Measurements from ENCODE around the gene C1QTNF1.
"Not testable (repeated sequence)": the region's sequence is repeated elsewhere in the genome, so short reads cannot be mapped to it uniquely, and the experiment has no call there.

Gene C1QTNF1

DNA sequence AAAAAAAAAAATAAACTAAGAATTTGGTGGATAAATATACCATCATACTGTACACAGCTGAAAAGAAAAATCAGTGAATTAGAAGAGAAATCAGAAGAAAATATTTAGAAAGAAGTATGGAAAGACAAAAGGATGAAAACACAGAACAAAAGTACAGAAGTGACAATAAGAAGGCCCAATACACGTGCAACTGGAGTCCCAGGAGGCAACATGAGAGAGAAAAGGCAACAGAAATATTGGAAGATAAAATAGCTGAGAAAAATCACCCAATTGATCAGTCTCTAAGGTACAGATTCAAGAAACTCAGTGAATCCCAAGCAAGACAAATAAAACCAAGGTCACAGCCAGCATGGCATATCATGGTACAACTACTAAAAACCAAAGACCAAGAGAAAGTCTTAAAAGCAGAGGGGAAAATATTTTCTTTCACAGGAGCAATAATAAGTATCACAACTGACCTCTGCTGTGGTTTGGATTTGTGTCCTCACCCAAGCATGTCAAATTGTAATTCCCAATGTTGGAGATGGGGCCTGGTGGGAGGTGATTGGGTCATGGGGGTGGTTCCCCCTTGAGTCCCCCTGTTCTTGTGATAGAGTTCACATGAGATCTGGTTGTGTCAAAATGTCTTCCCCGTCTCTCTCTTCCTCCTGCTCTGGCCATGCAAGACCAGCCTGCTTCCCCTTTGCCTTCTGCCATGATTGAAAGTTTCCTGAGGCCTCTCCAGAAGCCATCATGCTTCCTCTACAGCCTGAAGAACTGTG, 30.4 kb downstream of the C1QTNF1 start:
- DNase-seq (ENCODE audit: low read depth), result no peak

- DNase-seq (ENCODE audit: low read depth), result no peak
These were observed 31.2 kb downstream of the C1QTNF1 start for GRCh38 chr17:79055197-79055596.

GRCh38 chr17:79057737-79058385, 33.9 kb downstream of the C1QTNF1 start:
- no peak for DNase-seq (ENCODE audit: low read depth)

GRCh38 chr17:79062691-79063090, 38.7 kb downstream of the C1QTNF1 start:
- DNase-seq (ENCODE audit: low read depth), result no peak

- no peak for DNase-seq (ENCODE audit: low read depth)
These were observed 40.1 kb downstream of the C1QTNF1 start for GRCh38 chr17:79064026-79064425.

- peak; percentile 26 for DNase-seq (ENCODE audit: low read depth)
These were observed 41.2 kb downstream of the C1QTNF1 start for GRCh38 chr17:79065105-79065670.

GRCh38 chr17:79066963-79067362, 43.0 kb downstream of the C1QTNF1 start:
- DNase-seq (ENCODE audit: low read depth), result no peak

GRCh38 chr17:79070266-79070880, 46.4 kb downstream of the C1QTNF1 start:
- no peak for DNase-seq (ENCODE audit: low read depth)

DNA sequence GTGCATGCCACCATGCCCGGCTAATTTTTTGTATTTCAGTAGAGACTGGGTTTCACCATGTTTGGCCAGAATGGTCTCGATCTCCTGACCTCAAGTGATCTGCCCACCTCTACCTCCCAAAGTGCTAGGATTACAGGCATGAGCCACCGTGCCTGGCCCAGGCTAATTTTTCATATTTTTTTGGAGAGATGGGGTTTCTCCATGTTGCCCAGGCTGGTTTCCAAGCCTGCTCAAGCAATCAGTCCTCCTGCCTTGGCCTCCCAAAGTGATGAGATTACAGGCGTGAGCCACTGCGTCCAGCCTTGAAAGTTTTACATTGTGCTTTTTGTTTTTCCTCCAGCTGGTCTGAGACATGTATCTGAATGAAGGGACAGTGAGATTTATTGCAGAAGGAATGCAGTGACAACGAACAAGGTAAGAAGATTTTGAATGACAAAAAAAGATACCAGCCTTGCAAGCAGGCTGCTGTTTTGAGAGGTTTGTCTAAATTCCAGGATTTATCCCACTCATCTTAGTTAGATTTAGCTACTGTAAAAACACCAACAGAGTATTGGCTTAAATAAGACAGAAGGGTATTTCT, 47.3 kb downstream of the C1QTNF1 start:
- no peak for DNase-seq (ENCODE audit: low read depth)

DNA sequence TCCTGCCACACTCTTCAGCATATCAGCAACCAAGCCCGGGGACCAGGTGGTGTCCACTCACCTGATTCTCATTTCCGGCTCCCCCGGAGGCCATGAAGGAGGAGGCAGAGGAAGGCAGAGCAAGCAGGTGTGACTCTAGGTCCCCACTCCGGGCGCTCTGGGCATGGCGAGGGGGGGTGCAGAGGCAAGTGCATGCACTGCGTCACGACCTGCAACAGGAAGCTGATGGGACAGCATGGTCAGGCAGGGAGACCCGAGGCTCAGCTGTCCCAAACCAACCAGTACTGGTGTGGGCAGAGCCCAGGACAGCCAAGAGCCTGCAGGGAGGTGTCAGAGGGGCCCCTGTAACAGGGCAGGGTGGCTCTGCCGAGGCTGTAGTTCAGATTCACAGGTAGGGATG, 48.6 kb downstream of the C1QTNF1 start:
- no peak for DNase-seq (ENCODE audit: low read depth)

DNA sequence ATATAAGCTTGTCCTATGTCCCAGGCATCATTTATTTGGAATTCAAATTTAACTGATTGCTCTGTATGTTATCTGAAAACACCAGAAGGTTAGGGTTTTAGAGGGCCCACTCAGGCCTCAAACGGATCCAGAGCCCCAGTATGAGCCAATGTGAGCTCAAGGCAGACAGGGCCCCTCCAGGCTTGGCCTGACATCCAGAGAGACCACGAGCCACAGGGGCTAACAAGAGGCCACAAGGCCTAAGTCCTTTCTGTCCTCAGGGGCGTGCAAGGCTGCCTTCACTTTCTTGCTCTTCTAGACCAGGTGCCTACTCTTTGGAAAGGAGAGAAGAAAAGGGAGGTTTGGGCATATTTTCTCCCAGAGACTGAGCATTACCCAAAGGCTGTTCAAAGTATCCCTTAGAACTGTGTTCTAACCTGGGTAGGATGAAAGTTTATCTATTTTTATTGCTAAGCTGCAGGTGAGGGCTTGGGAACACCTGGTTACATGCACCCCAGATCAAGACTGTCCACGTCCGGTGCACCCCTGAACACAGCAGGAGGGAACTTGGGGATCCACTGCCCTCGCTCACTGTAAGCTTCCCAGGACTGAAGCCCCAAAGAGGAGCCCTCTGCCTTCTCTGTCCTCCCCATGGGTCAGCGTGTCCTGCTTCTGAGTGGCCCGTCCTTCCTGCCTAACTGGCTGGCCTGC, 49.2 kb downstream of the C1QTNF1 start:
- DNase-seq (ENCODE audit: low read depth), result no peak

DNA sequence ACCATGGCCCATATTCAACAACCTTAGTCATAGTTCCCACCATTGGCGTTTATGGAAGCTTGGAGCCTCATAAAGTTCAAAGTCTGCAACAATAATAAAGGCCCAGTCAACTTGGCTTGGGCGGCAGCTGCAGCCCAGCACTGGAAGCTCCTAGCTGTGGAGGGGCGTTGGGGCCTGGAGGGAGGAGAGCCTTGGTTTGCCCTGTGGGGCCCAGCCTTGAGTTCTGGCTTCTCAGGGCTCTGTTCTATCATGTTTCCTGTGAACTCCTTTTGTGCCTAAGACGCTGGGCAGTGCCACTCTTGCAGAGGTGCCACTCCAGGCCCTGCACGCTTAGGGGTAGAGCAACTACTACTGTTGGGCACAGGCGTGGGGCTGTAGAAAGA, 49.7 kb downstream of the C1QTNF1 start:
- no peak for DNase-seq (ENCODE audit: low read depth)

- not testable (repeated sequence) for DNase-seq (ENCODE audit: low read depth)
These were observed 50.2 kb downstream of the C1QTNF1 start for GRCh38 chr17:79074121-79074648.

DNA sequence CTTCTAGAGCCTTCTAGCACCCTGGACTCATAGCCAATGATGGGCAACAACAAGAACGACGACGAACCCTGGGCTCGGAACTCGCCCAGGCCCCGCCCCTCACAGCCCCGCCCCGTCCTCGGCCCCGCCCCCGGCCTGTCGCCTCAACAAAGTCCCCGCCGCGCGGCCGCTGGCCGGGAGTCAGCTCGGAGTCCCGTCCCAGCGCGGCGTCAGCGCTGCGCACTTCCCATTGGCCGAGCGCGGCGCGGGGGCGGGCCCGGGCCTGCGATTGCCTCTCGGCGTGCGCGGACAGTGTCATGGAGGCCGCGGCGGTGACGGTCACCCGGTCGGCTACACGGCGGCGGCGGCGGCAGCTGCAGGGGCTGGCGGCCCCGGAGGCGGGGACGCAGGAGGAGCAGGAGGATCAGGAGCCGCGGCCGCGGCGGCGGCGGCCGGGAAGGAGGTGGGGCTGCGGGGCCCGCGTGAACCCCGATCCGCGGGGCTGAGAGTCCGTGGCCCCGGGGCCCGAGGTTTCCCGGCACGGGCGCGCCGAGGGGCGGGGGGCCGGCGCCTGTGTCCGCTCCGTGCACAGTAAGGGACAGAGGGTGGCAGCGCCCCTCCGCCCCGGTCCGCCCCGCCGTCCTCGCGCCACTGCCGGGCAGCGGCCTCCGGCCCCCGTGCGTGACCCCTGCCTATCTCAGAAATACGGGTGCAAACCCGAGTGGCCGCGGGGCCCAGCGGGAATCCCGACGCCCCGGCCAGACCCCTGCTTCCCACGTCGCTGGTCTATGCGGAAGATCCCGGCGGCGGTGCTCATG, 50.9 kb downstream of the C1QTNF1 start, which contains the start of gene ENGASE:
ENGASE (plus strand) TSS at position 176 of the 797 bp plus-strand sequence; CDS start at position 297, 121 bp downstream.
- DNase-seq (ENCODE audit: low read depth), result peak; percentile 85

GRCh38 chr17:79075446-79075750, 51.4 kb downstream of the C1QTNF1 start:
- DNase-seq (ENCODE audit: low read depth), result no peak

DNA sequence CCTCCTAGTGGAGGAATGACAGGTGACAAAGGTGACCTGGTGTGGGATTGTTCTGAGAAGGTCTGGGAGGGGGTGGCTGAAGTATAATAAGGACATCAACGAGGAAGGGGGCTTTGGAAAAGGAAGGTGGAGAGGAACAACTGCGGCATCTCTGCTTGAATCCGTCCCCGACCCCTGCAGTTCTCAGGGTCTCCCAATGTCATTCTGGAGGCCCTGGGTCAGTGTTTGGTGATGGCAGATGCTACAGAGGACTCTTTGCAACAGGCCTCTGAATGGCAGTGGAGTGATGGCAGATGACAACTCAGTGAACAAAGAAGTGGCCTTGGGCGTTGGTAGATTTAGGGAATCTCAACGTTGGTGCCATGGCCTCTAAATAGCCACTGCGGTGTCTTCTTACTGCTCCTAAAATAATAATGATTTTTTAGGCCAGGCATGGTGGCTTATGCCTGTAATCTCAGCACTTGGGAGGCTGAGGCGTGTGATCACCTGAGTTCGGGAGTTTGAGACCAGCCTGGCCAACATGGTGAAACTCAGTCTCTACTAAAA, 52.0 kb downstream of the C1QTNF1 start:
- no peak for DNase-seq (ENCODE audit: low read depth)

- no peak for DNase-seq (ENCODE audit: low read depth)
These were observed 53.6 kb downstream of the C1QTNF1 start for GRCh38 chr17:79077587-79077986.

DNA sequence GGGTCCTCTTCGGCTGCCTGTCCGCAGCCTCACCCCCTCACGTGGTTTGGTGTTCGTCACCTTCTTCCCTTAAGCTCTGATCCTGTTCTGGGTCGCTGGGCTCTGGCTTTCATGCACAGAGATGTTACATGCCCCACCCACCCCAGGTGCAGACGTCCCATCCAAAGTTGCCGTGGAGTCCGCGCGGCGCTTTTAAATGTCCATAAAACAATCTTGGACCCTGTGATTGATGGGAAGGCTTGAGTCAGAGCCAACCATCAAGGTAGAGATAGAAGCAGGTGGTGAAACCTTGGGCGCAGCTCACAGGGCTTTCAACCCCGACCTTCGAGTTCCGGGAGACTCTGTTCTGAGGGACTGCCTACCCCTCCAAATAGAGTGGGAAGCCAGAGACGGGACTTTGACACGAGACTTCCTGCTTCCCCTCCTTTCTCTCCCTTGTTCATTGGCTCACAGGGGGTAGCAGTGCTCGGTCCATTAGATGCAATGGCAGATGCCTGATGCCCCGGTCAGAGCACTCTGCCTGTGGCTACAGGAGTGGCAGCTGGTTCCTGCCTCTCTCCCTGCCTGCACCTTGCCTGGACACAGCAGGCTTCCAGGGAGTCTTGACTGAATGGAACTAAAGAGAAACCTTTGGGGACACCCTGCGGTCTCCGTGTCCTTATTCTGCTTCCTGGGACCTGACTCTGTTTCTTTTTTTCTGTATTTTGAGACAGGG, 54.7 kb downstream of the C1QTNF1 start:
- DNase-seq (ENCODE audit: low read depth), result no peak

DNA sequence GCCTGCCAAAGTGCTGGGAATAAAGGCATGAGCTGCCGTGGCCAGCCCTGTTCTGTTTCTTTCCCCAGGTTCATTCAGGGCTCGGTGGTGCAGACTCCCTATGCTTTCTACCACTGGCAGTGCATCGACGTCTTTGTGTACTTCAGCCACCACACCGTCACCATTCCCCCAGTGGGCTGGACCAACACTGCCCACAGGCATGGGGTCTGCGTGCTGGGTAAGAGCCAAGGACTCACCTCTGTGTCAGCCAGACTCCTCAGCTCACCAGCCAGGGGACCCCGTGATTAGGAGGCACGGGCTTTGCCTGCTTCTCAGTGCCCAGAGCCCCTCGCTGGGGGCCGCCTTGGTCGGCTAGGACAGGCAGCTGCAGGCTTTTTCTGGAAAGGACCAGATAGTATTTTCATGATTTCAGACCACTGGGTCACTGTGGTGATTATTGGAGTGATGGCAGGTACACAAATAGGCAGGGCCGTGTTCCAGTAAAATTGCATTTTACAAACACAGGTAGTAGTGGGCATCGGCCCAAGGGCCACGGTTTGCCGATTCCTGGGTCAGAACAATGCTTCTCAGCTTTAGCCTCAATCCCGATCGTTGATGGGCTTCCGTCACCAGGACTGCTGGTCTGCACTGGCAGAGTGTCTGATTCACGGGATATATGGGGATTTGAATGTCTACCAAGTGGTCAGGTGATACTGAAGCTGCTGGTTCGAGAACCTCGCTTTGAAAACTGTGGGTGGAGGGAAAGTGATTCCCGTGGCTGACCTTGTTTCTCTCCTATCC, 55.6 kb downstream of the C1QTNF1 start:
- no peak for DNase-seq (ENCODE audit: low read depth)
